IMR-90 (cell line): ENCODE measurements around the gene MGLL. TPM values are rescaled to one million over a fixed set of nuclear protein-coding genes. Genes with fewer than 3 reads are reported as not detected.

Experiments
- ATAC-seq: fragments of 200-7000 bp; cut with Tn5 transposase; 2 replicates; pipeline ENCODE4 v1.9.1; 2020; ENCODE audit warnings: low read depth, mild to moderate bottlenecking, moderate library complexity
- BruUV-seq: library from RNA; stranded (reverse); fragments of 400-500 nt; replicated peaks from 2 replicates; lab custom pipeline; 2021; lab: Mats Ljungman, UMichigan
- CTCF ChIA-PET: fragments of 300-600 bp; formaldehyde crosslinking; extraction: SDS; loops from one replicate; lab custom pipeline; 2021; ENCODE audit warnings: antibody characterized with exemption; lab: Yijun Ruan, JAX
- POLR2A ChIA-PET: fragments of 300-600 bp; sonication (Branson Sonifier 250); formaldehyde crosslinking; loops from one replicate; lab custom pipeline; 2022; ENCODE audit warnings: antibody characterized with exemption; ENCODE audit not compliant: unreplicated experiment; lab: Charles Lee
- DNase-seq: peaks from one replicate; pipeline ENCODE4 v3.0.0; 2013
- H2AFZ ChIP-seq: replicated peaks from 2 replicates; pipeline ENCODE3; 2013; ENCODE audit warnings: low read length, mild to moderate bottlenecking; ENCODE audit not compliant: poor library complexity
- H2AK5ac ChIP-seq: 2 replicates; pipeline ENCODE4 v1.6.1; 2013; ENCODE audit warnings: low read depth, low read length, inconsistent platforms
- H2AK9ac ChIP-seq: replicated peaks from 2 replicates; pipeline ENCODE3; 2013; ENCODE audit warnings: mild to moderate bottlenecking, low read depth, low read length, moderate library complexity; ENCODE audit not compliant: poor library complexity
- H2BK120ac ChIP-seq: 2 replicates; pipeline ENCODE4 v1.6.1; 2013; ENCODE audit warnings: low read depth, low read length, inconsistent platforms
- H2BK15ac ChIP-seq: 3 replicates; pipeline ENCODE4 v1.6.1; 2013; ENCODE audit warnings: low read depth, low read length, inconsistent platforms
- H2BK20ac ChIP-seq: 2 replicates; pipeline ENCODE4 v1.6.1; 2013; ENCODE audit warnings: low read depth, mild to moderate bottlenecking, inconsistent platforms, low read length, moderate library complexity
- H2BK5ac ChIP-seq: 2 replicates; pipeline ENCODE4 v1.6.1; 2013; ENCODE audit warnings: mild to moderate bottlenecking, low read depth, low read length, inconsistent platforms; ENCODE audit not compliant: poor library complexity, severe bottlenecking
- H3K14ac ChIP-seq: replicated peaks from 2 replicates; pipeline ENCODE4 v1.6.1; 2013; ENCODE audit warnings: low read depth, low read length, inconsistent platforms
- H3K18ac ChIP-seq: 2 replicates; pipeline ENCODE4 v1.6.1; 2013; ENCODE audit warnings: low read depth, low read length, control low read depth
- H3K23ac ChIP-seq: 2 replicates; pipeline ENCODE4 v1.6.1; 2013; ENCODE audit warnings: low read depth, low read length, inconsistent platforms
- H3K27ac ChIP-seq: 2 replicates; pipeline ENCODE4 v1.5.1; 2013; ENCODE audit warnings: mild to moderate bottlenecking, control low read depth, low read length; ENCODE audit not compliant: insufficient read depth
- H3K27me3 ChIP-seq: 2 replicates; pipeline ENCODE4 v1.6.1; 2013; ENCODE audit warnings: low read length; ENCODE audit not compliant: control insufficient read depth, insufficient read depth
- H3K36me3 ChIP-seq: 2 replicates; pipeline ENCODE4 v1.6.1; 2013; ENCODE audit warnings: low read length, mixed read lengths; ENCODE audit not compliant: control insufficient read depth, insufficient read depth
- H3K4ac ChIP-seq: 2 replicates; pipeline ENCODE4 v1.6.1; 2013; ENCODE audit warnings: low read depth, low read length, inconsistent platforms
- H3K4me1 ChIP-seq: 2 replicates; pipeline ENCODE4 v1.6.1; 2013; ENCODE audit warnings: low read length, mixed read lengths; ENCODE audit not compliant: control insufficient read depth, insufficient read depth
- H3K4me2 ChIP-seq: 2 replicates; pipeline ENCODE4 v1.6.1; 2013; ENCODE audit warnings: low read depth, mild to moderate bottlenecking, control low read depth, low read length, moderate library complexity
- H3K4me3 ChIP-seq: 2 replicates; pipeline ENCODE4 v1.5.1; 2013; ENCODE audit warnings: low read depth, mild to moderate bottlenecking, control low read depth, low read length, moderate library complexity; ENCODE audit not compliant: insufficient read depth
- H3K56ac ChIP-seq: 2 replicates; pipeline ENCODE4 v1.6.1; 2013; ENCODE audit warnings: low read length, inconsistent platforms; ENCODE audit not compliant: insufficient read depth; ENCODE audit errors: extremely low read depth
- H3K79me1 ChIP-seq, 2 experiments: 2 replicates each; pipeline ENCODE4 v1.6.1; 2013; ENCODE audit warnings: low read length in 2 of 2, inconsistent platforms in 1 of 2, low read depth in 1 of 2
- H3K9ac ChIP-seq: 2 replicates; pipeline ENCODE4 v1.6.1; 2013; ENCODE audit warnings: low read depth, low read length, control low read depth
- H3K9me1 ChIP-seq: 2 replicates; pipeline ENCODE4 v1.6.1; 2013; ENCODE audit warnings: low read length, inconsistent platforms; ENCODE audit not compliant: insufficient read depth
- H3K9me3 ChIP-seq: 2 replicates; pipeline ENCODE4 v1.6.1; 2013; ENCODE audit warnings: low read length; ENCODE audit not compliant: control insufficient read depth, insufficient read depth
- H4K20me1 ChIP-seq: 2 replicates; pipeline ENCODE4 v1.6.1; 2013; ENCODE audit warnings: low read length, inconsistent platforms; ENCODE audit not compliant: insufficient read depth
- H4K5ac ChIP-seq: 2 replicates; pipeline ENCODE4 v1.6.1; 2013; ENCODE audit warnings: mild to moderate bottlenecking, low read depth, low read length, control low read depth
- H4K8ac ChIP-seq, 2 experiments: 2 replicates each; pipeline ENCODE4 v1.6.1; 2013; ENCODE audit warnings: low read depth in 2 of 2, low read length in 2 of 2, control low read depth in 1 of 2, inconsistent platforms in 1 of 2
- H4K91ac ChIP-seq: 2 replicates; pipeline ENCODE4 v1.6.1; 2013; ENCODE audit warnings: low read depth, low read length, inconsistent platforms; ENCODE audit not compliant: insufficient read depth
- BHLHE40 ChIP-seq: fragments of 150-350 bp; IDR thresholded peaks from 2 replicates; pipeline ENCODE4 v1.6.1; 2016; ENCODE audit warnings: mild to moderate bottlenecking, low read depth, low read length
- CEBPB ChIP-seq: IDR thresholded peaks from 2 replicates; pipeline ENCODE4 v1.6.1; 2012; ENCODE audit warnings: low read depth, low read length, improper control_type of control experiment
- CHD1 ChIP-seq: IDR thresholded peaks from 2 replicates; pipeline ENCODE4 v1.6.1; 2012; ENCODE audit warnings: low read depth, low read length, improper control_type of control experiment
- FOS ChIP-seq: fragments of 150-350 bp; IDR thresholded peaks from 2 replicates; pipeline ENCODE4 v1.6.1; 2016; ENCODE audit warnings: low read depth, low read length
- MAFK ChIP-seq: IDR thresholded peaks from 2 replicates; pipeline ENCODE4 v1.6.1; 2012; ENCODE audit warnings: low read depth, low read length, improper control_type of control experiment
- MXI1 ChIP-seq: IDR thresholded peaks from 2 replicates; pipeline ENCODE4 v1.6.1; 2012; ENCODE audit warnings: low read depth, mild to moderate bottlenecking, low read length, moderate library complexity, borderline replicate concordance
- NFE2L2 ChIP-seq: fragments of 150-350 bp; IDR thresholded peaks from 2 replicates; pipeline ENCODE4 v1.6.1; 2016; ENCODE audit warnings: low read depth, mild to moderate bottlenecking, low read length
- POLR2A ChIP-seq: IDR thresholded peaks from 2 replicates; pipeline ENCODE4 v1.6.1; 2012; ENCODE audit warnings: mild to moderate bottlenecking, low read depth, low read length
- RAD21 ChIP-seq: IDR thresholded peaks from 2 replicates; pipeline ENCODE4 v1.6.1; 2012; ENCODE audit warnings: low read length, improper control_type of control experiment
- RCOR1 ChIP-seq: IDR thresholded peaks from 2 replicates; pipeline ENCODE4 v1.6.1; 2012; ENCODE audit warnings: mild to moderate bottlenecking, low read length, improper control_type of control experiment; ENCODE audit not compliant: insufficient replicate concordance
- RFX5 ChIP-seq: IDR thresholded peaks from 2 replicates; pipeline ENCODE4 v1.8.0; 2012; ENCODE audit warnings: low read depth, mild to moderate bottlenecking, low read length, moderate library complexity
- SMC3 ChIP-seq: fragments of 150-350 bp; IDR thresholded peaks from 2 replicates; pipeline ENCODE4 v1.6.1; 2016; ENCODE audit warnings: low read depth, mild to moderate bottlenecking, antibody characterized with exemption, low read length, moderate library complexity
- WGBS, 2 experiments: methylation state at CpG; one replicate each; pipeline versions ENCODE4 v1.1.5 to v1.1.7; 2013; ENCODE audit warnings: missing lambda C conversion rate in 2 of 2; ENCODE audit not compliant: insufficient read length in 1 of 2; ENCODE audit errors: extremely low coverage in 2 of 2; 5-methylcytosine and 5-hydroxymethylcytosine counted together
- dilution Hi-C: fragments of 300-500 bp; cut with HindIII; formaldehyde crosslinking; loops from one replicate; pipeline ENCODE4 v1.14.3; 2018; ENCODE audit warnings: low sequenced_read_pairs; ENCODE audit not compliant: unreplicated experiment
- in situ Hi-C: fragments of 300-500 bp; cut with MboI; formaldehyde crosslinking; loops from 3 replicates; pipeline ENCODE4 v1.14.3; 2019; ENCODE audit warnings: low sequenced_read_pairs, inconsistent platforms, mixed read lengths
- intact Hi-C: fragments of 100-400 bp; cut with micrococcal nuclease; formaldehyde crosslinking; loops from 2 replicates; pipeline ENCODE4 v1.10.0; 2022
- polyA plus RNA-seq, 3 experiments: library from polyadenylated mRNA; depleted of rRNA; stranded (reverse); fragments of >200 nt; gene quantifications; 2 replicates each; pipeline ENCODE4 v1.2.3, GENCODE V29; 2012; ENCODE audit warnings: low replicate concordance in 1 of 3
- total RNA-seq: library from RNA; depleted of rRNA; stranded (reverse); fragments of >200 nt; gene quantifications from 2 replicates; pipeline ENCODE4 v1.2.3, GENCODE V29; 2012
- TF ChIP-seq, protein P1 (sequence below): conservative IDR thresholded peaks from 2 replicates; pipeline ENCODE4 v1.5.1; 2012; ENCODE audit warnings: mild to moderate bottlenecking, low read depth, low read length, improper control_type of control experiment
- TF ChIP-seq, protein P2 (sequence below): fragments of 150-350 bp; IDR thresholded peaks from 2 replicates; pipeline ENCODE4 v1.6.1; 2016; ENCODE audit warnings: low read depth, mild to moderate bottlenecking, low read length, moderate library complexity, borderline replicate concordance
- TF ChIP-seq, protein P3 (sequence below): fragments of 150-350 bp; IDR thresholded peaks from 2 replicates; pipeline ENCODE4 v1.6.1; 2017; ENCODE audit warnings: mild to moderate bottlenecking, antibody characterized with exemption, low read length, low read depth

The MGLL gene
- total and polyA plus RNA-seq, 2 of the 4 experiments (the other 2 are of a cell fraction), result 23.7 to 60.6 TPM

DNA sequence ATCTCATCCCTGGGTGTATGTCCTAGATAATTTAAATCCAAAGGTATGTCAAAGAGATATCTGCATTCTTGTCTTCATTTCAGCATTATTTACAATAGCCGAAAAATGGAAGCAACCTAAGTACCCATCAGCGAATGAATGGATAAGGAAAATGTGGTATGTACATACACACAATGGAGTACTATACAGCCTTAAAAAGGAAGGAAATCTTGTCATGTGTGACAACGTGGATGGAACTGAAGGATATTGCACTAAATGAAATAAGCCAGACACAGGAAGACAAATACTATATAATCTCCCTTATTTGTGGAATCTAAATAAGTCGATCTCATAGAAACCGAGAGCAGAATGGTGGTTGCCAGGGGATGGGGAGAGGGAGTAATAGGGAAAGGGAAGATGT lies 16.8 kb upstream of the MGLL start:
- no CpG with 5 or more reads among the region's 5 CpGs for WGBS, 2 experiments
- Histone ChIP-seq H4K91ac (no peak overlapping the region), H3K14ac (no peak overlapping the region), H3K23ac (no peak overlapping the region), H3K56ac (no peak overlapping the region), H2AK5ac (no peak overlapping the region), H3K4ac (no peak overlapping the region), H2BK120ac (no peak overlapping the region), H4K20me1 (no peaks in the 10 kb centered on the region), H2BK20ac (no peak overlapping the region), H2BK5ac (no peak overlapping the region), H2AK9ac (no peak overlapping the region), H4K5ac (no peak overlapping the region), H3K4me3 (no peak overlapping the region), H3K27ac (no peak overlapping the region), H3K9me1 (no peaks in the 10 kb centered on the region), H2AFZ (no peak overlapping the region), H3K9ac (no peak overlapping the region), H3K36me3 (no peaks in the 10 kb centered on the region), H3K4me1 (no peaks in the 10 kb centered on the region), H3K18ac (no peak overlapping the region), H3K4me2 (no peak overlapping the region), H3K27me3 (peaks cover 16% of the 10 kb centered on the region), H3K79me1 (no peaks in the 10 kb centered on the region), H2BK15ac (no peak overlapping the region), H4K8ac (no peak overlapping the region), H3K9me3 (no peaks in the 10 kb centered on the region)
- CTCF ChIA-PET, result no interaction called here
- intact Hi-C loops (loop anchor here (10.0 kb wide), 1 partner anchor 264 kb away; no protein-coding TSS in a partner anchor), dilution Hi-C loops (no loop called here), in situ Hi-C loops (no loop called here)
- POLR2A ChIA-PET, result no interaction called here
- no TSS peak for BruUV-seq
- TF ChIP-seq CHD1, result no peak
- TF ChIP-seq, protein P1, sequence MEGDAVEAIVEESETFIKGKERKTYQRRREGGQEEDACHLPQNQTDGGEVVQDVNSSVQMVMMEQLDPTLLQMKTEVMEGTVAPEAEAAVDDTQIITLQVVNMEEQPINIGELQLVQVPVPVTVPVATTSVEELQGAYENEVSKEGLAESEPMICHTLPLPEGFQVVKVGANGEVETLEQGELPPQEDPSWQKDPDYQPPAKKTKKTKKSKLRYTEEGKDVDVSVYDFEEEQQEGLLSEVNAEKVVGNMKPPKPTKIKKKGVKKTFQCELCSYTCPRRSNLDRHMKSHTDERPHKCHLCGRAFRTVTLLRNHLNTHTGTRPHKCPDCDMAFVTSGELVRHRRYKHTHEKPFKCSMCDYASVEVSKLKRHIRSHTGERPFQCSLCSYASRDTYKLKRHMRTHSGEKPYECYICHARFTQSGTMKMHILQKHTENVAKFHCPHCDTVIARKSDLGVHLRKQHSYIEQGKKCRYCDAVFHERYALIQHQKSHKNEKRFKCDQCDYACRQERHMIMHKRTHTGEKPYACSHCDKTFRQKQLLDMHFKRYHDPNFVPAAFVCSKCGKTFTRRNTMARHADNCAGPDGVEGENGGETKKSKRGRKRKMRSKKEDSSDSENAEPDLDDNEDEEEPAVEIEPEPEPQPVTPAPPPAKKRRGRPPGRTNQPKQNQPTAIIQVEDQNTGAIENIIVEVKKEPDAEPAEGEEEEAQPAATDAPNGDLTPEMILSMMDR, result no peak
- TF ChIP-seq, protein P2, sequence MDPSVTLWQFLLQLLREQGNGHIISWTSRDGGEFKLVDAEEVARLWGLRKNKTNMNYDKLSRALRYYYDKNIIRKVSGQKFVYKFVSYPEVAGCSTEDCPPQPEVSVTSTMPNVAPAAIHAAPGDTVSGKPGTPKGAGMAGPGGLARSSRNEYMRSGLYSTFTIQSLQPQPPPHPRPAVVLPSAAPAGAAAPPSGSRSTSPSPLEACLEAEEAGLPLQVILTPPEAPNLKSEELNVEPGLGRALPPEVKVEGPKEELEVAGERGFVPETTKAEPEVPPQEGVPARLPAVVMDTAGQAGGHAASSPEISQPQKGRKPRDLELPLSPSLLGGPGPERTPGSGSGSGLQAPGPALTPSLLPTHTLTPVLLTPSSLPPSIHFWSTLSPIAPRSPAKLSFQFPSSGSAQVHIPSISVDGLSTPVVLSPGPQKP, result no peak
- no peak for TF ChIP-seq POLR2A
- TF ChIP-seq MXI1, result no peak
- no peak for TF ChIP-seq RFX5
- no peak for TF ChIP-seq FOS
- no peak for TF ChIP-seq CEBPB
- no peak for TF ChIP-seq BHLHE40
- no peak for TF ChIP-seq NFE2L2
- TF ChIP-seq RCOR1, result no peak
- no peak for TF ChIP-seq RAD21
- TF ChIP-seq, protein P3, sequence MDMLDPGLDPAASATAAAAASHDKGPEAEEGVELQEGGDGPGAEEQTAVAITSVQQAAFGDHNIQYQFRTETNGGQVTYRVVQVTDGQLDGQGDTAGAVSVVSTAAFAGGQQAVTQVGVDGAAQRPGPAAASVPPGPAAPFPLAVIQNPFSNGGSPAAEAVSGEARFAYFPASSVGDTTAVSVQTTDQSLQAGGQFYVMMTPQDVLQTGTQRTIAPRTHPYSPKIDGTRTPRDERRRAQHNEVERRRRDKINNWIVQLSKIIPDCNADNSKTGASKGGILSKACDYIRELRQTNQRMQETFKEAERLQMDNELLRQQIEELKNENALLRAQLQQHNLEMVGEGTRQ, result no peak
- TF ChIP-seq SMC3, result no peak
- TF ChIP-seq MAFK, result no peak
- no peak for DNase-seq
- ATAC-seq, result no peak
